HUDEP-2 (cell line): ENCODE measurements around the gene TMEM171.

Experiments
- DNase-seq, 76 experiments: peaks; one replicate each; lab custom pipeline; 2025; ENCODE audit not compliant: unreplicated experiment in 76 of 76; lab: John Stamatoyannopoulos, UW

Gene TMEM171

DNA sequence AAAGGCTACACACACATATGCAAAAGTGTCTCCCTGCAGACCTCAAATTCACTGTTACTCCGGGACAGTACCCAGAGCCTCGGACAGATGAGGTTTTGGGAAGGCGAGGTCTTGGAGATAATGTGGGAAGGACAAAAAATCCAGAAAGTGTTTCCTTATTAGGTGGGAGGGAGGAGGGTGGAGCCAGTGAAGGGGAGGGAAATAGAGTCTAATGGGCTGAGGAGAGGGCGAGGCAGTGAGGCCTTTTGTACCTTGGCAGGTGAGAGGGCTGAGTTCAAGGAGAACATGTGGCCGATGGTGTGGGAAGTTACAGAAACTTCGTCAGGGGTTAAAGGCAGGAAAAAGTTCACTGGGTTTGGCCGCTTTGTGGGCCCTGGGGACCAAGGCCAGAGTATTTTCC, 30.5 kb downstream of the TMEM171 start:
- DNase-seq = no peak

DNA sequence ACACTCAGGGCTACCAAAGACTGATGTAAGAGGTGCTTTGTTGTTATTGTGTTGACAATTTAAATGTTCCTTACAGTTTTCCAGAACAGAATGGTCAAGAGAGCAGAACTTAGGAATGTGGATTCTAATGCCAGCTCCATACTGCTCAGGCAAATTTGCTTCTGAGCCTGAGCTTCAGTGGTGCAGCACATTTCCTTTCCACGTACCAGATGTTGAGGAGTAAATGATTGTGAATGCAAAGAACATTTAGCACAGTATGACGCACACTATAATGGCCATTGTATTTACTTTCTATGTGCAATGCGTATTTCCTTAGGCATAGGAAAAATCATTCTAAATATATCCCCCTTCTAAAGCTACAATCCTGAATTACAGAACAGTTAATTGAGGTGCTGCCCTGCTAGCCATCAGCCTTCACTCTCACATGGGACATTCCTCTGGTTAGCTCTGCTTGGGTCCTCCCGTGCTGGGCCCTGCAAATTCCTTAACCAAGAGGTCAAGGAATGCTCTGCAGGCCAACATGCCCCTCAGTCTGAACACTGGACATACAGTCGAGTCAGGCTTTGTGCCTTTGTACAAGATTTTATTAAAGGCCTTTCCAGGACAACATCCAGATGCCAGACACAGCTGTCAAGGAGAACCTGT, 31.5 kb downstream of the TMEM171 start:
- DNase-seq = no peak

DNA sequence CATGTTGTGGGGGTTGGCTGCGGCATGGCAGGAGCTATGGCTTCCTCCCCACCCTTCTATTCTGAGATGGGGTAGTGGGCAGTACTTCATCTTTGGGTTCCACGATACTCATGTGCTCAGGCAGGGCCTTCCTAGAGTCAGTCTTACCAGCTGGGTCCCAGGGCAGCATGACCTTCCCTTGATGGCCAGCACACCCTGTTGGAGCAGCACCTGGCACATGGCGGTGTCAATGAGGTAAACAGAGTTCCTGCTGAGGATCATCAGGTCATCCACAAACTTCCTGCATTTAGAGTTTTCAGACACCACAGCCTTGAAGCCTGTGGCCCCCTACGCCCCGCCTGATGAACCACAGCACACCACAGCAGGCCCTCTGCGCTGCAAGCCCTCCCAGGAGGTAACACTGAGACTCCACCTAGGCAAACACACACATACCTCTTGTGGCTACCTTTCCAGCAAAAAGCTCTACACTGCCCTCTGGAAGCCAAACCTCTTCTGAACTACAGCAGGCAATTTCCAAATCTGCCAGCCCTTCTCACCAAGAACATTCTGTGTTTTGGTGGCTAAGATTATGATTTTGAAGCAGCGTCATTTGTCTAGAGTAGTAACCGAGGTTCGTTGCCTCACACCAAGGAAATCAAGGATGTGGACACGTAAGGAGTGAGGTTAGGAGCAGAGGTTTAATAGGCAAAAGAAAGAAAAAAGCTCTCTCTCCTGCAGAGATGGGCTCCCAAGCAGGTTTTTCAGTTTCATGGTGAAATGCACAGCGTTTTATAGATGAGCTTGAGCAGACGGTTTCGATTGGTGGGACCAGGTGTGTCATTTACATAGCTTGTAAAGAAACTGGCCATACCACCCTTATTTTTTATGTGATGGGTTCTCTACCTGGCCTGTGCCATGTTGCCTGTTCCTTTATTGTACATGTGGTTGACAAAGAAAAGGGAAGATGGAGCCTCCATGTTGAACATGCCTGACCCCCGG, 32.3 kb downstream of the TMEM171 start:
- DNase-seq = peak in 1 of 76 experiments; percentile 3

DNA sequence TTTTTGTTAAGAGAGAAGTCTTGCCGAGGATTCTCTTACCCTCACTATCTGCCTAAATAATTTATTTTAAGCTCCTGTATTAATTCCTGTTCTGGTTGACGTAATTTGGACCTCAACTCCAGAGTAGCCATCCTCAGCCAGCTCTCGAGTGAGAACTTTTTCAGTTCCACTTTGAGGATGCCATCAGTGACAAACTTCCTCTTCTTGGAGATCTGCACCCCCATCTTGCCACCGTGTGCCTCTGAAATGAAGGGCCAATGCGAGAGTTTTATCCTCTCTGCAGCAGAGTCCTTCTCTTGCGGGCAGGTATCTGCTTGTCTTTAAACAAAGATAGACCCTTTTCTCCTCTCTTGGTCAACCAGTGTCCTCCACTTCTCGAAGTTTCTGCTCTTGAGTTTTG, 33.1 kb downstream of the TMEM171 start:
- no peak for DNase-seq

DNA sequence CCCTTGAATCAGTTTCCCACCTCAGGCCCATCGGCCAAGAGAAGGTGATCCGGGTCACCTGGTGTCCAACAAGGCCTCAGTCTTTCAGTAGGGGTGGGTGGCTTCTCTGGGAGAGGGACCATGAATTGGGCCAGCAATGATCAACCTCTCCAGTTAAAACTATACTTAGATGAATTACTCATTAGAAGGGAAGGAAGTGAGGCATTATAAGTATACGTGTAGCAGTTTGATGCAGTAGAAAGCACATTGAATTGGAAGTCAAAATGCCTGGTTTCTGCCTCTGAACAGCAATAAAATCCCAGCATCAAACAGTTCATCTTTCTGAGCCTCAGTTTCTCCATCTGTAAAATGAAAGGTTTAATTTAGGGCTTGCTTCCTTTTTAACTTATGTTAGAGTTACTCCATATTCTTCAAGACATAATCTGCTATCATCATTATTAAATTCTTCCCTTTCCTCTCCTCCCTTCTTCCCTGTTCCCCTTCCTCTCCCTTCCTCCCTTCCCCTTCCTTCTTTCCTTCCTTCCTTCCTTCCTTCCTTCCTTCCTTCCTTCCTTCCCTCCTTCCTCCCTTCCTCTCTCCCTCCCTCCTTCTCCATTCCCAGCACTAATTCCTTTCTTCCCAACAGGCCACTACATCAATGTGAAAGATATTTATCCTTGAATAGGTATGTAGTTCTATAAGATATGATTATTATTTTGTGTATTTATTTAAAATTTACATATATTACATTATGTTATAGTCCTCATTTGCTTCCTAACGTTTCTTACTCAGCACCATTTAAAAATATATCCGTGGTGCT, 34.0 kb downstream of the TMEM171 start:
- DNase-seq = no peak

DNA sequence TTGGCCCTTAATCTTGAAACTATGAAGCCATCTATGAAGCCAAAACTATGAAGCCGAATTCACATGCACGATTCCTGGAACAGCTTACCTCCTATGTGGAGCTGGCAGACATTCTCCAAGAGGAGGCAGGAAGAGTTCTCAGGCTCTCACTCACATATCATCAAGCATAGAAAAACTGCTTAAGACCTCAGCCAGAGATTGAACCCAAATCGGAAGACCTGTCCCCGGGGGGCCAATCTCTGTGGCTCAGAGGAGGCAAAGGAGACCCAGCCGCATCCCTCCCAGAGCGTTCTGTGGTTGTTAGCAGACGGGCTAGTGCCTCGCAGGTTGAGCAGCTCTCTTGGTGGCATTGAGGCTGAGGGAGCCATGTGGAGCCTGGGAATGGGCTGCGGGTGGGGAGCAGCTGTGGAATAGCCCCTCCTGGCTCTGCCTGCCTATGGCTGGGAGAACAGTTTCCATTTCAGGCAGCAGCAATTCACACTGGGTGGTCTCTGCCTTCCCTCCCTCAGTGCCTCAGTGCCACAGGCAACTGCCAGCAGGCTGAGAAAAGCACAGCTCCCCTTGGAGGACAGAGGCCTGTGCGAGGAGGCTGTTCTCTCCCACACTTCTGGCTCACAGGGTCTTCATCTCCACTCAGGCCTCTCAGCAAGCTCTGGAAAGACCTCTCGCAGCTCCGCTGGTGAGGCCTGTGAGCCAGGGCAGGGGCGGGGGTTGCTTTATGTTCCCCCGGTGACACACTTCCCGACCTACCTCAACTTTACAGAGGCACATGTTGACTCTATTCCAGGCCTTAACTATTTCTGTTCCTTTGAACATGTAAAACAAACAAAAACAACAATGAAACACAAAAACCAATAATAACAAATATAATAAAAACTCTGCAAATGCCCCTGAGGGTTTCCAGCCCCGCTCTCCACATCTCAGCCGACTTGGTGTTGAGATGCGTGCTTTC, 35.2 kb downstream of the TMEM171 start:
- no peak for DNase-seq

DNA sequence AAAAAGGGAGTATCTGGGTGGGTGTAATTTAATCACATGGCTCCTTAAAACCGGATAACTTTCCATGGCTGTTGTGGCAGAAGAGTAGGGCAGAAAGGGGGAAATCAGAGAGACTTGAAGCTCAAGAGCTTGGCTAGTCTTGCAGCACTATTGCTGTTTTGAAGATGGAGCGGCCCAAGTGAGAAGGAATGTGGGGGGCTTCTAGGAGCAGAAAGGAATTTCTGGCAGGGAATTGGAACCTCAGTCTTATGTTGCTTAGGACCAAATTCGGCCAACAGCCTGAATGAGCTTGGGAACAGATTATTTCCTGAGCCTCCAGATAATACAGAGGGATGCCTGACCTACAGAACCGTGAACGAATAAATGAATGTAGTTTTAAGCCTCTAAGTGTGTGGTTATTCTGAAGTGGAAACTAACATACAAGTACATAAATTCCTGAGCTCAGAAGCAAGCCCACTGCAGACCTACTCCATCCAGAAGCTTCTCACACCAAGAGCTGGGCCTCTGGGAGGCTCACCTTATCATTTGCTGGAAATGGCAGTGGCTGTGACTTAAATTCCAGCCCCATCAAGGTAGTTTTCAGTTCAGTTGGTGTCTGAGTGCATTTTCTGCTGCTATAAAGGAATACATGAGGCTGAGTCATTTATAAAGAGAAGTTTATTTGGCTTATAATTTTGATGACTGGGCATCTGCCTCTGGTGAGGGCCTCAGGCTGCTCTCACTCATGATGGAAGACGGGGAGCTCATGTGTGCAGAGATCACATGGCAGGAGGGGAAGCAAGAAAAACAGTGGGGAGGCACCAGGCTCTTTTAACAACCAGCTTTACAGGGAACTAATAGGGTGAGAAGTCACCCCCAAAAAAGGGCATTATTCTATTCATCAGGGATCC, 37.3 kb downstream of the TMEM171 start:
- no peak for DNase-seq

DNA sequence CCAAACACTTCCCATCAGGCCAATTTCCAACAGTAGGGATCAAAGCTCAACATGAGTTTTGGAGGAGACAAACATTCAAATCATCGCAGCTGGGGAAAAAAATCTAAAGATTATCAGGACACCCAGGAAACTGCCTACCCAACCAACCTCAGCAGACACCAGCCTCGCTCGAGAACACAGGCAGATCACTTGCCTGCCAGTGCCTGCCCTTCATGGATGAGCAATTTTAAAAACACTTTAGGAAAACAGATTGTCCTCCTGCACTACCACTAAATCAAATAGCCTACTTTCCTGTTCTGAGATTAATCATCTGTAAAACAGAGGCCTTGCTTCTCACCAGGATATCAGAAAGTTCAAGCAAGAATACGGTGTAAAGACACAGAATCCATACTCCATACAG, 37.9 kb downstream of the TMEM171 start:
- DNase-seq = no peak

DNA sequence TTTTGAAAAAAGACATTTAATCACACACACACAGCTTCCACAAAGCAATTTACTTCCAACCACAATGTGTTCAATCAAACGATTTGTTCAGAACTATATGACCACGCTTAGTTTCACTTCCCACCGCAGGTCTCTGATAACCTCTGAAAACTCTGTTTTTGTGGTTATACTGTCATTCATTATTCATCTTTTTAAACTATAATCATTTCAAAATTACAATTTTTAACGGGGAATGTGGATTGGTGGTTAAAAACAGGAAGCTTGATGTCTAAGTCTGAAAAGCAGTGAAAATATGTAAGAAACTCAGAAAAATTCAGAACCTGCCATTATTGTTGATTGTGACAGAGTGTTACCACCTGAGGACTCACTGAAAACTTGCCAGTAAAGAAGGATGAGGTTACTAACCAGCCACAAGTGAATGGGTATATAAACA, 39.9 kb downstream of the TMEM171 start:
- DNase-seq = no peak

DNA sequence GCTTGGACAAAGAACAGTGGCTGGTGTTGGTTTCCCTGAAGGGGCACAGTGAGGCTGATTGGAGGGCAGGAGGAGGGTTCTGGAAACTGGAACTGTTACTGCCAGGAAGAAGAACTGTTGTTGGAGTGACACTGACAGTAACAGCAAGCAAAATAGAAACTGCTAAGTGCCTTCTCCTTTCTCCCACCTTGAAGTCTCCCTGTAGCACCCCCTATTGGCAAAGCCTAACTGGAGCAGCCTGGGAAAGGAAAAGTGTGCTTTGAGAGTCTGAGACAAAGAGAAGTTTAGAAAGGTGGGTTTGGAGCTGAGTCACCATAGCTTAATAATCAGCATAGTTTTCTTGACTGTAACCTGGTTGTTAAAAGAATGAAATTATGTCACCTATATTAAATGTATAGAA, 50.1 kb downstream of the TMEM171 start:
- peak in 39 of 76 experiments; percentile 3 to 56 (median 20) for DNase-seq

DNA sequence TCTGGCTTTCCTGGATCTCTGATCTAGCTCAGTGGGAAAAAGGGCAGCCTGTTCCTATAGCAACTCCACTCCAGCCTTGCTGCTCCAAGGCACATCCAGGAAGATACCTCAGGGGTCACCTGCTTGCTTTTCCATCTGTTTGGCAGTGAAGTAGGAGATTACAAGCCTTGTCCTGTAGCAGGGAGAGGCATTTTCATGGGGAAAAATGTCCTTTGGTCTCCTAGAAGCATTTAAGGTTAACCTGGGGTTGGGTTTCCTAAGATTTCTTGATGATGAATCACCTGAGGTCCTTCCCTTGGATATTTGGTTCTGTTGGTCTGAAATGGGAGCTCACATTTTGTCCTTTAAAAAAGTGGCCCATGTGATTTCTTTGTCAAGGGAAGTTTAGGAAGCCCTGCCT, 51.1 kb downstream of the TMEM171 start:
- DNase-seq = no peak

DNA sequence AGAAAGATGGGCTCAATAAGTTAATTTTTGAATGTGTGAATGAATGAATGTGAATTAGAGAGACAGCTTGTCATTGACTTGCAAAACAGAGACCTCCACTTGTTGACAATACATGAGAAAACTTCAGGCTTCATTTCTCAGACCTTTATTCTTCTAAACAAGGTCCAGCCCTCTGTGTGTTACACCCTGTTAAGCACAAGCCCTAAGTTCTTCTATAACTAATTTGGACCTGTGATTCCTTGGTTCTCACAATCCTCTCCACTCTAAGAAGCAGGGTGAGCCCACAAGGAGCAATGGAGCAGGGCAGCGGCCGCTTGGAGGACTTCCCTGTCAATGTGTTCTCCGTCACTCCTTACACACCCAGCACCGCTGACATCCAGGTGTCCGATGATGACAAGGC, 52.6 kb downstream of the TMEM171 start, which contains the start of gene TMEM174:
TMEM174 (plus strand) TSS at position 243 of the 400 bp plus-strand sequence; CDS start at position 294, 51 bp downstream.
- no peak for DNase-seq

DNA sequence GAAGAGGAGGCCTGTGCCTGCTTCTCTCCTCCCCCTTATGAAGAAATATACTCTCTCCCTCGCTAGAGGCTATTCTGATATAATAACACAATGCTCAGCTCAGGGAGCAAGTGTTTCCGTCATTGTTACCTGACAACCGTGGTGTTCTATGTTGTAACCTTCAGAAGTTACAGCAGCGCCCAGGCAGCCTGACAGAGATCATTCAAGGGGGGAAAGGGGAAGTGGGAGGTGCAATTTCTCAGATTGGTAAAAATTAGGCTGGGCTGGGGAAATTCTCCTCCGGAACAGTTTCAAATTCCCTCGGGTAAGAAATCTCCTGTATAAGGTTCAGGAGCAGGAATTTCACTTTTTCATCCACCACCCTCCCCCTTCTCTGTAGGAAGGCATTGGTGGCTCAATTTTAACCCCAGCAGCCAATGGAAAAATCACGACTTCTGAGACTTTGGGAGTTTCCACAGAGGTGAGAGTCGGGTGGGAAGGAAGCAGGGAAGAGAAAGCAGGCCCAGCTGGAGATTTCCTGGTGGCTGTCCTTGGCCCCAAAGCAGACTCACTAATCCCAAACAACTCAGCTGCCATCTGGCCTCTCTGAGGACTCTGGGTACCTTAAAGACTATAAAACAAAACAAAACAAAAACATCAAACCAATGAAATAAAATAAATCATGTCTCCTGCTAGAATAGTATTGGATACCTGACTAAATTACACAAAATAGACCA, 53.9 kb downstream of the TMEM171 start:
- no peak for DNase-seq

DNA sequence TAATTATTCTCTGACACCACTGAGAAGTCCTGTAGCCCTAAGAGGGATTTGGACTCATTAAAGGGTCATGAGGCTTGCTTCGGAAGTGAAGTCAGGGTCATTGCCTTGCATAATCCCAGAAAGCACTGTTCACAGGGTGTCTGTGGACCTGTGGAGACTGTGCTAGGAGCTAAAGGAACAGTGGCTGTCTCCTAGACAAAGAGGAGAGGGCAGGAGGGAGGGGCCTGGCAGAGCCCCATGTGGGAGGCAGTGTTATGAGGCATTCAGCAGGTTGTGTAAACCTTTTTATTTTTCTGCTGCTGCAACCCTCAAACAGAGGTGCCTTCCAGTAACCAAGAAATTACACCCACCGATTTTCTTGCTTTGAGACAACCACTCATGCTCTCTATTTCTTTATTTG, 55.9 kb downstream of the TMEM171 start:
- DNase-seq = no peak

DNA sequence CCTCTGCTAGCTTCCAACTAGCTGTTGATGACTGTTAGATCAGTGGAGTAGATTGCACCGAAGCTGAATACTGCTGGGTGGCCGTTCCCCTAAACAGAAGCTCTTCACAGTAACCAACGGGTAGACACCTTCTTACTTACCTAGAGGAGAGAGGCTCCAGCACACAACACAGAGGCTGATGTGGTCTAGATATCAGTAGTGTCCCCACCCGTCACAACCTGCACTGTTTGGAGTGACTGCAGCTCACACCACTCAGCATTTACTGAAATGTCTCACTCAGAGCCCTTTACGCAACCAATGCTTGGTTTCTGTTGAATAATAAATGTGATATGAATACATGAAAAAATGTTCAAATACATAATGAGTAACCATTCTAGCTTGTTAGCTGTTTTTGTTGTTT, 57.9 kb downstream of the TMEM171 start:
- DNase-seq = no peak

DNA sequence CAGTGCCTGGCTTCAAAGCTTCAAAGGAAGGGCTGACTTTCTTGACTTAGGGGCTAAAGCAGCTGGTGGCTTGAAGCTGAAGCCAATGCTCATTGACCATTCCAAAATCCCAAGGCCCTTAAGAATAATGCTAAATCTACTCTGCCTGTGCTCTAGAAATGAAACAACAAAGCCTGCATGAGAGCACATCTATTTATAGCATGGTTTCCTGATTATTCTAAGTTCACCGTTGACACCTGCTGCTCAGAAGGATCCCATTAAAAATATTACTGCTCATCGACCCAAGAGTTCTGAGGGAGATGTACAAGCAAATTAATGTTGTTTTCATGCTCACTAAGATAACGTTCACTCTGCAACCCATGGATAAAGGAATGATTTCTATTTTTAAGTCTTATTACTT, 59.4 kb downstream of the TMEM171 start:
- no peak for DNase-seq

DNA sequence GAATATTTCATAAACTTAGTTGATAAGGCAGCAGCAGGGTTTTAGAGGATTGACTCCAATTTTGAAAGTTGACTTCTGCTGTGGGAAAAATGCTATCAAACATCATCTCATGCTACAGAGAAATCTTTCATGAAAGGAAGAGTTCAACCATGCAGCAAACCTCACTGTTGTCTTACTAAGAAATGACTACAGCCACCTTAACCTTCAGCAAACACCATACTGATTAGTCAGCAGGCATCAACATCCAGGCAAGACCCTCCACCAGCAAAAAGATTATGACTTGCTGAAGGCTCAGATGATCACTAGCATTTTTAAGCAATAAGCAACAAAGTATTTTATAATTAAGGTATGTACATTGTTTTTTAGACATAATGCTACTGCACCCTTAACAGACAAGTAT, 60.2 kb downstream of the TMEM171 start:
- no peak for DNase-seq
